H9 (cell line): Measurements from ENCODE around the gene CADPS. TPM values are rescaled to one million over a fixed set of nuclear protein-coding genes. Genes with fewer than 3 reads are reported as not detected.

Experiments used
- DNase-seq: peaks from one replicate; pipeline ENCODE4 v3.0.0-alpha.2; 2017
- H2AFZ ChIP-seq: one replicate; pipeline ENCODE4 v1.6.1; 2013; ENCODE audit warnings: mild to moderate bottlenecking, low read length, control low read depth, moderate library complexity
- H2AK5ac ChIP-seq: 2 replicates; pipeline ENCODE4 v1.6.1; 2013; ENCODE audit warnings: low read length, control low read depth, mixed read lengths; ENCODE audit not compliant: insufficient read length
- H2BK120ac ChIP-seq: one replicate; pipeline ENCODE4 v1.6.1; 2013; ENCODE audit warnings: low read depth, mild to moderate bottlenecking, low read length, control low read depth, inconsistent platforms; ENCODE audit not compliant: poor library complexity, severe bottlenecking
- H2BK12ac ChIP-seq: 2 replicates; pipeline ENCODE4 v1.6.1; 2013; ENCODE audit warnings: low read length, control low read depth, mixed read lengths, low read depth; ENCODE audit not compliant: insufficient read length
- H2BK15ac ChIP-seq: 2 replicates; pipeline ENCODE4 v1.6.1; 2013; ENCODE audit warnings: low read depth, low read length, control low read depth
- H2BK20ac ChIP-seq: one replicate; pipeline ENCODE4 v1.6.1; 2013; ENCODE audit warnings: low read depth, mild to moderate bottlenecking, low read length, control low read depth, inconsistent platforms; ENCODE audit not compliant: poor library complexity, severe bottlenecking
- H2BK5ac ChIP-seq: 2 replicates; pipeline ENCODE4 v1.6.1; 2013; ENCODE audit warnings: low read length, control low read depth, mixed read lengths; ENCODE audit not compliant: insufficient read length
- H3K14ac ChIP-seq: 2 replicates; pipeline ENCODE4 v1.6.1; 2013; ENCODE audit warnings: low read length, control low read depth; ENCODE audit not compliant: insufficient read depth
- H3K18ac ChIP-seq: 2 replicates; pipeline ENCODE4 v1.6.1; 2013; ENCODE audit warnings: low read depth, mild to moderate bottlenecking, mixed read lengths, low read length, control low read depth; ENCODE audit not compliant: insufficient read length
- H3K23ac ChIP-seq: 2 replicates; pipeline ENCODE4 v1.6.1; 2013; ENCODE audit warnings: low read length, control low read depth, mixed read lengths, low read depth; ENCODE audit not compliant: insufficient read length
- H3K23me2 ChIP-seq: 2 replicates; pipeline ENCODE4 v1.6.1; 2013; ENCODE audit warnings: low read depth, mild to moderate bottlenecking, mixed read lengths, low read length, control low read depth; ENCODE audit not compliant: insufficient read length, poor library complexity, severe bottlenecking
- H3K27ac ChIP-seq: 2 replicates; pipeline ENCODE4 v1.5.1; 2013; ENCODE audit warnings: low read length, control low read depth, mixed read lengths, low read depth; ENCODE audit not compliant: insufficient read length
- H3K27me3 ChIP-seq: 2 replicates; pipeline ENCODE4 v1.6.1; 2013; ENCODE audit warnings: low read length, control low read depth, inconsistent platforms; ENCODE audit not compliant: insufficient read depth
- H3K4ac ChIP-seq: 2 replicates; pipeline ENCODE4 v1.6.1; 2013; ENCODE audit warnings: low read depth, mild to moderate bottlenecking, control low read depth, inconsistent platforms, low read length, moderate library complexity
- H3K4me1 ChIP-seq: 2 replicates; pipeline ENCODE4 v1.6.1; 2013; ENCODE audit warnings: low read length, control low read depth, inconsistent platforms; ENCODE audit not compliant: insufficient read depth
- H3K4me2 ChIP-seq: 2 replicates; pipeline ENCODE4 v1.6.1; 2013; ENCODE audit warnings: low read length, control low read depth, mixed read lengths; ENCODE audit not compliant: insufficient read length, insufficient read depth
- H3K56ac ChIP-seq: 2 replicates; pipeline ENCODE4 v1.6.1; 2013; ENCODE audit warnings: low read depth, mild to moderate bottlenecking, mixed read lengths, low read length, control low read depth; ENCODE audit not compliant: insufficient read length
- H3K79me1 ChIP-seq: 2 replicates; pipeline ENCODE4 v1.6.1; 2013; ENCODE audit warnings: low read depth, mild to moderate bottlenecking, moderate library complexity, low read length, control low read depth, inconsistent platforms; ENCODE audit not compliant: insufficient read depth, poor library complexity, severe bottlenecking
- H3K79me2 ChIP-seq: 2 replicates; pipeline ENCODE4 v1.6.1; 2013; ENCODE audit warnings: low read length, control low read depth, inconsistent platforms; ENCODE audit not compliant: insufficient read depth
- H3K9ac ChIP-seq: 2 replicates; pipeline ENCODE4 v1.6.1; 2013; ENCODE audit warnings: low read length, control low read depth, mixed read lengths; ENCODE audit not compliant: insufficient read length; ENCODE audit errors: extremely low read depth
- H3K9me3 ChIP-seq: one replicate; pipeline ENCODE4 v1.6.1; 2013; ENCODE audit warnings: low read depth, low read length, inconsistent platforms; ENCODE audit not compliant: control insufficient read depth
- H3T11ph ChIP-seq: one replicate; pipeline ENCODE4 v1.6.1; 2013; ENCODE audit warnings: mild to moderate bottlenecking, low read length, control low read depth, inconsistent platforms
- H4K20me1 ChIP-seq: one replicate; pipeline ENCODE4 v1.6.1; 2013; ENCODE audit not compliant: control insufficient read depth, insufficient read length, insufficient read depth
- H4K5ac ChIP-seq: 2 replicates; pipeline ENCODE4 v1.6.1; 2013; ENCODE audit warnings: low read depth, mild to moderate bottlenecking, mixed read lengths, low read length, control low read depth; ENCODE audit not compliant: insufficient read length
- H4K8ac ChIP-seq: replicated peaks from 2 replicates; pipeline ENCODE4 v1.6.1; 2013; ENCODE audit warnings: low read length, control low read depth, mixed read lengths, low read depth; ENCODE audit not compliant: insufficient read length
- H4K91ac ChIP-seq: 2 replicates; pipeline ENCODE4 v1.6.1; 2013; ENCODE audit warnings: low read depth, mild to moderate bottlenecking, moderate library complexity, mixed read lengths, low read length, control low read depth; ENCODE audit not compliant: insufficient read length
- H3K27ac Mint-ChIP-seq, 3 experiments: 2 replicates in 2 of 3; 3 replicates in 1 of 3; pipeline ENCODE4 v1.8.0; 2020 to 2021; ENCODE audit warnings: mixed read lengths in 3 of 3, mild to moderate bottlenecking in 1 of 3, moderate library complexity in 1 of 3
- H3K27me3 Mint-ChIP-seq: 2 replicates; pipeline ENCODE4 v1.8.0; 2021; ENCODE audit warnings: low read depth, mild to moderate bottlenecking, moderate library complexity, mixed read lengths
- H3K36me3 Mint-ChIP-seq, 3 experiments: 2 replicates in 2 of 3; 3 replicates in 1 of 3; pipeline ENCODE4 v1.8.0; 2020 to 2021; ENCODE audit warnings: low read depth in 3 of 3, mixed read lengths in 3 of 3; ENCODE audit not compliant: insufficient read depth in 1 of 3
- H3K4me1 Mint-ChIP-seq, 2 experiments: 2 replicates each; pipeline ENCODE4 v1.8.0; 2020; ENCODE audit warnings: mixed read lengths in 2 of 2
- H3K4me3 Mint-ChIP-seq, 2 experiments: 2 replicates in 1 of 2; 3 replicates in 1 of 2; pipeline ENCODE4 v1.8.0; 2020 to 2021; ENCODE audit warnings: mild to moderate bottlenecking in 2 of 2, mixed read lengths in 2 of 2, moderate library complexity in 1 of 2
- H3K9me3 Mint-ChIP-seq, 2 experiments: 2 replicates in 1 of 2; 3 replicates in 1 of 2; pipeline ENCODE4 v1.8.0; 2020; ENCODE audit warnings: mild to moderate bottlenecking in 2 of 2, mixed read lengths in 2 of 2, moderate library complexity in 1 of 2
- WGBS: extraction: QIAGEN DNeasy Blood & Tissue Kit; methylation state at CpG from one replicate; pipeline ENCODE4 v1.1.7; 2013; ENCODE audit warnings: missing lambda C conversion rate, low lambda C conversion rate, mixed read lengths; ENCODE audit not compliant: insufficient read length; ENCODE audit errors: extremely low coverage; 5-methylcytosine and 5-hydroxymethylcytosine counted together
- total RNA-seq: library from RNA; stranded (reverse); gene quantifications from 2 replicates; pipeline ENCODE4 v1.2.1, GENCODE V29; 2021
- TF ChIP-seq, protein P1 (sequence below): fragments of 200-600 bp; sonication (generic); conservative IDR thresholded peaks from 3 replicates; pipeline ENCODE4 v1.8.0; 2021; ENCODE audit warnings: antibody characterized with exemption, mild to moderate bottlenecking

The CADPS gene
- total RNA-seq, 1 experiment from 2014 or later = 6.6 TPM

DNA sequence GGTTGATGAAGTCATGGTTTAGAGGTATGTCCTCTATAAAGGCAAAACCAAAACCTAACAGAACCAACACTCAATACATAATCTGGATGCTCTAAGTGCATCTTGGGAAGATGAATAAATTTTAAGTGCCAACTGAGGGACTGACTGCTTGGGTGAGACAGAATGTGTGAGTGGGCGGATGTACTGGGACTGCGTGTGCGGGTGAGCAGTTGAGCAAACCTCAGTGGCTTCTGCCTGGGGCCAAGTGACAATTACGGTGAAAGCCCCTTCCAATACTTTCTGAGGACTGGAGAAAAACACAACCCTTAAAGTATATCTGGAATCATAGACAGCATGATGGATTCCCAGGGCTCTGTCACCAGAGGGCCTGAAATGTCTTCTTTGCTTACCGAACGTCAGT, 421.8 kb downstream of the CADPS start:
- Histone ChIP-seq H3K4me1 (peaks cover 2% of the 10 kb centered on the region; the same call in 1 of the 2 replicates), H3K79me2 (no peaks in the 10 kb centered on the region), H4K20me1 (no peaks in the 10 kb centered on the region), H2BK20ac (no peak overlapping the region), H2BK5ac (no peak overlapping the region), H3K56ac (no peak overlapping the region), H3K79me1 (no peaks in the 10 kb centered on the region), H2BK12ac (no peak overlapping the region), H2BK15ac (no peak overlapping the region), H3K9ac (no peak overlapping the region), H3K9me3 (no peaks in the 10 kb centered on the region), H3T11ph (no peak overlapping the region), H4K5ac (no peak overlapping the region), H3K18ac (no peak overlapping the region), H3K23ac (no peak overlapping the region), H3K27me3 (no peaks in the 10 kb centered on the region), H3K4me2 (no peak overlapping the region), H3K27ac (no peak overlapping the region), H2AFZ (no peak overlapping the region), H2BK120ac (no peak overlapping the region), H4K91ac (no peak overlapping the region), H4K8ac (no peak overlapping the region), H3K4ac (no peak overlapping the region), H3K23me2 (no peaks in the 10 kb centered on the region), H3K14ac (no peak overlapping the region), H2AK5ac (no peak overlapping the region)
- Mint-ChIP-seq H3K4me3 (no peak overlapping the region), H3K27ac (no peak overlapping the region), H3K9me3 (no peaks in the 10 kb centered on the region), H3K27me3 (peaks cover 5% of the 10 kb centered on the region), H3K36me3 (no peaks in the 10 kb centered on the region), H3K4me1 (peaks cover 23% of the 10 kb centered on the region in 2 experiments)
- no CpG with 5 or more reads among the region's 6 CpGs for WGBS
- TF ChIP-seq, protein P1, sequence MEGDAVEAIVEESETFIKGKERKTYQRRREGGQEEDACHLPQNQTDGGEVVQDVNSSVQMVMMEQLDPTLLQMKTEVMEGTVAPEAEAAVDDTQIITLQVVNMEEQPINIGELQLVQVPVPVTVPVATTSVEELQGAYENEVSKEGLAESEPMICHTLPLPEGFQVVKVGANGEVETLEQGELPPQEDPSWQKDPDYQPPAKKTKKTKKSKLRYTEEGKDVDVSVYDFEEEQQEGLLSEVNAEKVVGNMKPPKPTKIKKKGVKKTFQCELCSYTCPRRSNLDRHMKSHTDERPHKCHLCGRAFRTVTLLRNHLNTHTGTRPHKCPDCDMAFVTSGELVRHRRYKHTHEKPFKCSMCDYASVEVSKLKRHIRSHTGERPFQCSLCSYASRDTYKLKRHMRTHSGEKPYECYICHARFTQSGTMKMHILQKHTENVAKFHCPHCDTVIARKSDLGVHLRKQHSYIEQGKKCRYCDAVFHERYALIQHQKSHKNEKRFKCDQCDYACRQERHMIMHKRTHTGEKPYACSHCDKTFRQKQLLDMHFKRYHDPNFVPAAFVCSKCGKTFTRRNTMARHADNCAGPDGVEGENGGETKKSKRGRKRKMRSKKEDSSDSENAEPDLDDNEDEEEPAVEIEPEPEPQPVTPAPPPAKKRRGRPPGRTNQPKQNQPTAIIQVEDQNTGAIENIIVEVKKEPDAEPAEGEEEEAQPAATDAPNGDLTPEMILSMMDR = no peak
- no peak for DNase-seq
